ENCODE data around the gene MTHFR.

The MTHFR gene

DNA sequence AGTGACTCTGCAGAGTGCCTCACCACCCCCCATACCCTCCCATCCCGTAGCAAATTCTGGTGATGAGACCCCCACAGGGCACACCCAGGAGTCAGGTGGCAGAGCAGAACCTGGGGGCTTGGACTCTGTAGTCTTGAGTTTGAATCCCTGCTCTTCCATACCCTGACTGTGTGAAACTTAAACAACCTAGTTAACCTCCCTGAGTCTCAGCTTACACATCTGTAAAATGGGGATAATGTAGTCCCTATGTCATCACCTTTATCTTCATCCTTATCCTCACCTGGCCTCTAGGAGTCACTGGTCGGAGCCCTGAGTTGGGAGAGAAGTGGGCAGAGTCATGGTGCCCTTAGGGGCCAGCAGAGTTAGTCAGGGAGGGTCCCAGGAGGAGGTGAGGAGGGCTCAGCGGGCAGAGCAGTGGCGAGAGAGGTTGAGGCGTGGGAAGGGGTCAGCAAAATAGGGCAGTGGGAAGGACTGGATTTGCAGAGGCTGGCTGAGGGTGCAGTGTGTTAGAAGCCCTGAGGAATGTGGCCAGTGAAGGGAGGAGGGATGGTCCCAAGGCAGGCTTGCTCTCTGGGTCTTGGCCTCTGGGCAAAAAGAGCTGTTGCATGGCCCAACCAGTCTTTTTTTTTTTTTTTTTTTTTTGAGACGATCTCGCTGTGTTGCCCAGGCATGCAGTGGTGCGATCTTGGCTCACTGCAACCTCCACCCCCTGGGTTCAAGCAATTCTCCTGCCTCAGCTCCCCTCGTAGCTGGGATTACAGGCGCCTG is 25.2 kb downstream of the MTHFR start:
- no peak for DNase-seq

DNA sequence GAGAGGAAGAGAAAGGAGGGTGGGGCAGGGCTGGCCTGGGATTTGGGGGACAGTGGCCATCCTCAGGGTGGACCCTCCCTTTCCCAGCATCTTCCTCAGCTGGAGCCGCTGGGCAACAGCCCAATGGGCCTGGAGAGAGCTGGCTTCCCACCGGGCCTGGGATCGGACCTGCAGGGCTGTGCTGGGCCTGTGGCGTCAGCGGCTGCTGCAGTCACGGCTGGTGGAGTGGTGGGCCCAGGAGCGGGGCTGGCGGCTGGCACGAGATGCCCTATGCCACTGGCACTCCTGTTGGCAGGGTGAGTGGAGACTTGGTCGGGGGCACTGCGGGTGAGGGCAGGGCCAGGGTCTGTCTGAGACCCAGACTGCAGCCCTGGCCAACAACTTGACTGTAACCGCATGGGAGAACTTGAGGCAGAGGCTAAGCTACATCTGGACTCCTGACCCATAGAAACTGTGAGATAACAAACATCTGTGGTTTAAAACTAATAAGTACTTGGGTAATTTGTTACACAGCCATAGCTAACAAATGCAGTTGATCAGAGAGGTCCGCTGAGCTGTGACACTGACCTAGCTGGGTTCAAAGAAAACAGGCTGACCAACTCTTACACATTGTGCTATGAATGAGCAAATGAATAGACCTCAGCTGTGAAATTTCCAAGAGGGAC is 25.9 kb downstream of the MTHFR start:
- no peak for DNase-seq

DNA sequence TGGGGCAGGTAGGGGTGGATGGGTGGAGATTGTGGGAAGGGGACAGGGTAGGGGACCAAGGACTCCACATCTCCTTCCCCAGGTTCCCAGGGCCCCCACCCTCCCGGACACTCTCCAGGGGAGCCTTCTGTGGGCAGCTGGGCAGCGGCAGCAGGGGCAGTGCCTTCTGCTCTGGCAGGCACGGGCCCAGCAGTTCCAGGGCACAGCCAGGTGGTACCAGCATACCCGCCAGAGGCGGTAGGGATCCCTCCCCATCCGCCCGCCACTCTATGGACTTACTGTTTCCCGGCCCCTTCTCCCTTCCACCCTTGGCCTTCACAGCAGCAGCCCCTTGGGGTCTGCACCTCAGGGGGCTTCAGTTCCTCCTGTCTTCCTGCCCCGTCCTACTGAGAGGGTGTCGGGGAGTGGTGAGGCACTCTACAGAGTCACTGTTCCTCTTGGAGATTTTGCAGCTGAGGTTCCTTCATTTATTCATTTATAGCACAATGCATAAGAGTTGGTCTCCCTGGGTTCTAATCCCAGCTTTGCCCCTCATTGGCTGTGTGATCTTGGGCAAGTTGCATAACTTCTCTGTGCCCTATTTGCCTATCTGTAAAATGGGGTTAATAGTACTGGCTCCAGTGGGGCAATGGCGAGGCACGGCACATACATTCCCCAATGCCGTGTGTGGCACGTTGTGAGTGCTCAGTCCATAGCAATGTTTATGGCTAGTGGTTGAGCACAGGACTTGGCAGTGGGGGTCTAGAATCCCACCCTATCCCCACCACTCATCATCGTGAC is 26.7 kb downstream of the MTHFR start:
- no peak for DNase-seq

DNA sequence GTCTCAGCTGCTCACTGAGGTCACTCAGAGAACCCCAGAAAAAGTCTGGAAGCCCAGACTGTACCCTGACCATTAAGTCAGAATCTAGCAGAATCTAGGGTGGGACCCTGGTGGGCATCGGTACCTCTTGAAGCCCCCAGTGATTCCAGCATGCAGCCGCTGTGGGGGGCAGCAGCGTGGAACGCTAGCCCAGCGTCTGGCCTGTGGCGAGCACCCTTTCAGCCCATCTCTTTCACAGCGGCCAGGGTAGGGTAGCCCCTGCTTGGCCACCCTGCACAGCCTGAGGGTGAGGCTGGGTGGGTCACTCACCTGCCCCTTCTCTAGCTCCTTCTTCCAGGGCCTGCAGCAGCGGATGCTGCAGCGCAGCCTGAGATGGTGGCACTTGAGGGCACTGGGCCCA is 27.4 kb downstream of the MTHFR start:
- DNase-seq, result no peak

DNA sequence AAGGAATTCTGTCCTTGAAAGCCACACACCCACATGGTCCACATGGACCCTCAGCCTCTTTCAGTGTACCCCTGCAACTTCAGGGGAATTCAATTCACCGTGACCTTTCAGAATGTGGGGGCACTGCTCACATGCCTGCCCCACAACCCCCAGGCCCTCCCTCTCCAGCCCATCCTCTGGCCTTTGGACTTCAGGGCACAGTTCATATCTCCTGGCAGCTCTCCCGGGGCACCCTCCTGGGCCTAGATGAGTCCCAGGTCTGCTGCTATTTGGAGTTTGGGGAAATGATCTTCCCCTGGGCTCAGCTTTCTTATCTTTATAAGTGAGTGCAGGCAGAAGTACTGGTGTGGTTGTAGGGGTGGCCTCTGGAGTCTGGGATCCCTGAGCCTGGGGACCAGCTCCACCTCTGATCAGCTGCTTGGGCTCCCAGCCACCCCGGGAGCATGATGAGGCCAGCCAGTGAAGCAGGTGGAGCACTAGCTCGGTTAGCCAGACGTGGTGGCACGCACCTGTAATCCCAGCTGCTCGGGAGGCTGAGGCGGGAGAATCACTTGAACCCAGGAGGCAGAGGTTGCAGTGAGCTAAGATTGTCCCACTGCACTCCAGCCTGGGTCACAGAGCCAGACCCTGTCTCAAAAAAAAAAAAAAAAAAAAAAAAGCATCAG is 28.0 kb downstream of the MTHFR start:
- no peak for DNase-seq

DNA sequence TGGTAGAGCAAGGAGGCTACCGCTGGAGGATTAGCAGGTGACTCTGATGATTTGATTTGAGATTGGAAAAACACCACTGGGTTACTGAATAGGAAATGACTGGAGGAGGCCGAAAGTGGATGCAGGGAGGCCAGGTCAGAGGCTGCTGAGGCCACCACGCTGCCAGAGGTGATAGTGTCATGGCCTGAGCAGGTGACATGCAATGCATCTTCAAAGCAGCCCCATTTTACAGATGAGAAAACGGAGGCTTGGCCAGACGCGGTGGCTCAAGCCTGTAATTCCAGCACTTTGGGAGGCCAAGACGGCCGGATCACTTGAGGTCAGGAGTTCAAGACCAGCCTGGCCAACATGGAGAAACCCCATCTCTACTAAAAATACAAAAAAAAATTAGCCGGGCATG is 31.0 kb downstream of the MTHFR start:
- DNase-seq, result no peak

DNA sequence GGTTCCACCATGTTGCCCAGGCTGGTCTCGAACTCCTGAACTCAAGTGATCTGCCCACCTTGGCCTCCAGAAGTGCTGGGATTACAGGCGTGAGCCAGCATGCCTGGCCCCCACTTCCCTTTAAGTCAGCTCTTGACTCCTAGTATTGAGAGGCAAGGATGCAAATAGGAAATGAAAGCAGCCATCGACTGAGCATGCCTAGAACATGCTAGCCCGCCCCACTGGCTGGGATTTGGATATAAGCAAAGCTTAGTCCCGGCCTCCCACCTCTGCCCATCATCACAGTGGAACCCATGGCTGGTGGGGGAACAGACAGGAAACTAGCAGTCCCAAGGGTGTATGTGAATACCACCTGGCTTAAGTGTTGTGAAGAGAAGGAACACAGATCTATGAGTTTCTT is 33.3 kb downstream of the MTHFR start:
- no peak for DNase-seq

DNA sequence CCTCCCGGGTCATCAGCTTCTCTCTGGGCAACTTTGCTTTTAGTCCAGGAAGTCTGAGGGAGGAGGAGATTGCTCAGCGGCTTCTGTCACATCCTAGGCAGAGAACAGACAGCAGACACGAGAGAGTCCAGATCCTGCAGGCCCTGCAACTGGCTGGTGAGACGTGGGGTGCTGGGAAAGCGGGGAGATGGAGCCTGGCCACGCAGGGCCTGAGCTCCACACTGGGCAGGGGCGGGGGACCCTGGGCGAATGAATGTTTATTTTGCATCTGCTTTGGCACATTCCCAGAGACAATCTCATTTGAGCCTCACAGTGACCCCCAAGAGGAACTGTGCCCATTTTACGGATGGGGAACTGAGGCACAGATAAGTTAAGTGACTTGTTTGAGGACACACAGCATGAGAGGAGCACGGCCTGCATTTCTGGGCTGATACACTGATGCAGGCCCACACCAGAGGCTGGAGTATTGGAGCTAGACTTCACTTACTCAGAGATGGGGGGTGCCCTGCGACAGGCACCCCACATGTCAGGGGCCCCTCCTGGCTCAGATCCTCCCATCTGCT is 34.2 kb downstream of the MTHFR start:
- DNase-seq, result no peak

DNA sequence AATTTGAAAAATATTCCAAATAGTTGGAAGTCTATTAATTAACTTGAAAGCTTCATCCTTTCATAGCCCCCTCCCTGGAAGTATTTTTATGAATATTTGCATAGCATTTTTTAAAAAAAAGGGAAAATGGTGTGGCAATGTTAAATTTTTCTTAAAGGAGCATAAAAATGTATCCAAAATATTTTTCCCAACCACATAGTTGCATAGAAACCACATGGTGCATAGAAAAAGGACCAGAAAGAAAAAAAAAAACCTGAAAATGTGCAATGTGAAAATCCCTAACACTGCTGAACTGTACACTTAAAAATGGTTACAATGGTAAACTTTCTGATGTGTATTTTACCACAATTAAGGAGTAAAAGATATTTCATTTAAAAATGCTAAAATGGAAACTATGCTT is 35.8 kb downstream of the MTHFR start:
- no peak for DNase-seq

DNA sequence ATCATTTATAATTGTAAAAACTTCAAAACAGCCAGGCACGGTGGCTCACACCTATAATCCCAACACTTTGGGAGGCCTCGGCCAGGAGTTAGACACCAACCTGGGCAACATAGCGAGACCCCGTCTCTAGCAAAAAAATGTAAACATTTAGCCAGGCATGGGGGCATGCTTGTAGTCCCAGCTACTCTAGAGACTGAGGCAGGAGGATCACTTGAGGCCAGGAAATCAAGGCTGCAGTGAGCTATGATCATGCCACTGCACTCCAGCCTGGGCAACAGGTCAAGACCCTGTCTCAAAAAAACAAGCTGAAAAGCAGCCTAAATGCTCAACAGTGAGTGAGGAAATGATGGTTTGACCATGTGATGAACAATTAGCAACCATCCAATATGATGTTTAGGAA is 36.5 kb downstream of the MTHFR start:
- no peak for DNase-seq

DNA sequence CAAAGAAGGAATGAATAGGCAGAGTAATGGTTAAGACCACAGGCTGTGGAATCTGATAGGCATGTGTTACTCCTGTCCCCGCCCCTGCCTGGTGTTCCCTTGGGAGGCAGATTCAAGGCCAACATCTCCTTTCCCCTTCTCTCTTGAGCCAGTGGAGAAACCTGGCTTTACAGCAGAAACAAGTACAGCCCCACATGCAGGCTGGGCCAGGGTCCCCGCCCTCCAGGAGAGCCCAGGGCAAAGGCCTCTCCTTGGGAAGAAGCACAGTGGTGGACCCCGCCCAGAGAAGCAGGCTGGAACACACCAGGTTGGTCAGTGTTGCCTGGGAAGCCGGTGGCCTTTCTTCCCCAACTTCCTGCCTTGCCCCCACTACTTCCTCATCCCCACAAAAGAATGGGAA is 36.9 kb downstream of the MTHFR start:
- no peak for DNase-seq

DNA sequence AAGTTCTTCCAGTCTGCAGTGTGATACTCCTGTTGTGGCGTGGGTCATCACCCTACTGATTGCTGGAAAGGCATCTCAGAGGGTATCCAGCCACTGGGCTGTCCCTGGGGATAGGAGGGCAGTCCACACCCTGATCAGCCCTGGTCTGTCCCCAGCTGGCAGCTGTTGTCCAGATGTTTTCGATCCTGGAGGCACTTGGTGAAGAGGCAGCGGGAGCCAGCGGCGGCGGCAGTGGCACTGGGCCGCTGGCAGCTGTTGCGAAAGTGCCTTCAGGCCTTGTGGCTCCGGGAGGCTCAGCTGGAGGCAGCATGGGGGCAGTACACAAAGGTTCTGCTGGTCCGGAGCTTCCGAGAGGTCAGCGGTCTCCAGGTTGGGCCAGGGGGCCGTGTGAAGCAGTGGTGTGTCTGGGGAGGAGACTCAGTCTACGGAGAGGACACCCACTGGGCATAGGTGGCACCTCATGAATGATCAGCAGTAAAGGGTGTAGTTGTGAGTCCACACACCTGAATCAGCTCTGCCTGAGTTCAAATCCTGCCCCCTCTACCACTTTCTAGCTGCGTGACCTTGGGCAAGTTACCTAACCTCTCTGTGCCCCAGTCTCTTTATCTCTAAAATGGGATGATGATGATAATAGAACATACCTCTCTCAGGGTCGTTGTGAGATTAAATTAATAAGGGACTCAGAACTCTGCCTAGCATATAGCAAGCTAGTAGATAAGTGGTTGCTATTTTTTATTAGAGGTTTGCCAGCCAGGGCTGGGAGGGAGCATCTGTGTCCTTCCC is 37.7 kb downstream of the MTHFR start:
- no peak for DNase-seq

DNA sequence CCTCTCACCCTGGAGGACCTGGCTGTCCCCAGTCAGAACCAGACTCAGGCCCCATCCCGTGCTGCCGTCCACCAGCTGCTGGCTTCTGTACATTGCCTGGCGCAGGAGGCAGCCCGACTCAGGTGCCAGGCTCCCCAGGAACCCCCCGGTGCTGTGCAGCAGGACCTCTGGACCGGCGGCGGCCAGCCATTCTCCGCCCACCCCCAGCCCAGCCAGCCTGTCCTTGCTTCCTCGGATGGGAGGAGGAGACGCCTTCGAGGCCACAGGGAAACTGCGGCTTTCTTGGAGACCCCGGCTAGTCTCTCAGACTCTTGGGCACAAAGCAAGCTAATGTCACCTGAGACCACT is 39.4 kb downstream of the MTHFR start:
- DNase-seq, result no peak

DNA sequence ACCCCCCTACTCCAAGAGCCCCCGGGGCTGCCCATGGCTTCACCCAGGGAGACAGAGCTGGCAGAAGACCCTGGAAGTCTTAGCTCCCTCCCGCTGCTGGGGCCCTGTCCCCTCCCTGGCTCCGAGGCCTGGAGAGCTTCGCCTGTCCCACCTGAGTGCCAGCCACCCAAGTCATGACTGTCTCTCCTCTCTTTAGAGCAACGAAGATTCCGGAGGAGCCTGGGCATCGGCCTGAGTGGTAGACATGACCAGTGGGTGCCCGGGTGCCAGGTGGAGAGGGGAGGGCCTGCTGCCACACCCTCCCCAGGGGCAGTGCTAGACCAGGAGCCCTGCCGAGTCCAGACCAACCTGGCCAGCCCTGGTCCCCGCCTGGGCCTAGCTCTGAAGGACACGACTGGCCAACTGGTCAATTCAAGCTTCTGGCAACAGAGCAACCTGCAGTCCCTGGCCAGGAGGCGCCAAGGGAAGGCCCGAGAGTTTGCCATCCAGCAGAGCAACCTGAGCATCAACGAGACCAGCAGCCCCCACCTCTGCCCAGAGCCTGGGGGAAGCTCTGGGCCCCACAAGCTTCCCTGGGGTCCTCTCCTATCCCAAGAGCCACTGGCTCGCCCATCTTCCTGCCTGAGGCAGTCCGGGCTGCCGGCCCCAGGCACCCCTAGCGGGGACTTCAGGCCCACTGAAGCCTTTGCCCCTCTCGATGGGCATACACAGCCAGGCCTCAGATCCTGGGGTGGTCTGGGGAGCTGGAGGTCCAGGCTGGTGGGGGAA is 39.9 kb downstream of the MTHFR start:
- DNase-seq, result no peak

DNA sequence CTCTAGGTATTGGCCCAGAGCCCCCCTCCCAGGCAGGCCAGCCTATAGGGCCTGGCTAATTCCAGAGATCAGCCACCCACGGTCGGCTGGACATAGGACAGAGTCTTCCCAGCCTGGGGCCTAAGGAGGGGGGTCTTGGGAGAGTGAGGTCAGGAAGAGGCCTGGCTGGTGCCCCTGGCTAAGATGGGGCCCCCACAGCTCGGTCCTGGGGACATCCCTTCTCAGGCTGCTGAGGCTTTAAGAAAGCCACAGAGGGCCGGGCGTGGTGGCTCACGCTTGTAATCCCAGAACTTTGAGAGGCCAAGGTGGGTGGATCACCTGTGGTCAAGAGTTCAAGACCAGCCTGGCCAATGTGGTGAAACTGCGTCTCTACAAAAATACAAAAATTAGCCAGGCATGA is 41.2 kb downstream of the MTHFR start:
- no peak for DNase-seq

DNA sequence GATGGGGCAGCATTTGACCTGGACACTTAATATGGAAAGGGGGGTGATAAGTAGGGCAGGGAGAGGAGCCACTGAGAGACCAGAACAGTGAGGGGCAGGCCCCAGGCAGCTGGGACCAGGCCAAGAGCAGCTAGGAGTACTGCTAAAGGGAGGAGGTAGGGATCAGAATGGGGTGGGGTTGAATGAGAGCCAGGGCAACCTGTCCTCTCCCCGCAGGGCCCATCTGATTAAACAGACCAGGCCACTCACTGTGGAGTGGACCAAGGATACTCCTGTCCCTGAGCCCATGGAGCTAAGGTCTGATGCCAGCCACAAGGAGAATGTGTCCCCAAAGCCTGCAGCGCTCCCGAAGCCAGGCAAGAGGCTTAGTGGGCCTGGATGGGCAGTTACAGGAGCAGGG is 41.6 kb downstream of the MTHFR start:
- no peak for DNase-seq

DNA sequence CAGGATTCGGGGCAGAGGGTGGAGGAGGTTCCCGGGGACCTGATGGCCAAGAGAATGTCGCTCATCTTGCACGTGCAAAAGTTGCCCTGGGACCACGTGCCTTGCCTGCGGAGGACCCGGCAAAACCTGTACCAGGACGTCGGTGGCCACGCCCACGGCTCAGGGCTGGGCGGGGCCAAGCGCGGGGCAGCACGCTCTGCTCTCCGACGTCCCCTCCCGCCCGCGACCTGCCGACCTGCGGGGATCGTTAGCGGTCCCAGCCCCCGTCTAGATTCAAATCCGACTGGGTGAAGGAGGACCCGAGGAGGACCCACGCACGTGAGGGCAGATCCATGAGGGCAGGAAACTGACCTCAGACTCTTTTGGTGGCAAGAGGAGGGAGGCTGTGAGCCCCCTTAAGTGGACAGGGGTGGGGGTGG is 43.8 kb downstream of the MTHFR start, which contains the start of gene C1orf167:
C1orf167 (plus strand) TSS at position 206 of the 419 bp plus-strand sequence. CDS start 2,208 bp downstream, outside the sequence.
- DNase-seq, result no peak

DNA sequence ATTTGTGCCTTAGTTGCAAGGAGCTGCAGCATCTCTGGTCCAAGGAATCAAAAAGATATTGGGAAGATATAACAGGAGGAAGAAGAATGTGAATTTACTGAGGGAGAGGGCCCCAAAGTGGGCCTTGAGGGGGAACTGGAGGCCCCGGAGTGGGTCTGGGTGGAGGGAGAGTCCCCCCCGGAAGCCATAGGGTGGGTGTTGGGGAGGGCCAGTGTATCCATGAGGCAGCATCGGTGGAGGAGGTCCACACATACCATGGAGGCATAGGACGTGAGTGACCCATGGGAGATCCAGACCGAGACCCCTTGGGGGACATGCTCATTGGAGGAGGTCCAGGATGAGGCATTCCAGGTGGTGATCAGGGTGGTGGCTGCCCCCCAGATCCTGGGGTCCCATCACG is 44.5 kb downstream of the MTHFR start:
- no peak for DNase-seq

DNA sequence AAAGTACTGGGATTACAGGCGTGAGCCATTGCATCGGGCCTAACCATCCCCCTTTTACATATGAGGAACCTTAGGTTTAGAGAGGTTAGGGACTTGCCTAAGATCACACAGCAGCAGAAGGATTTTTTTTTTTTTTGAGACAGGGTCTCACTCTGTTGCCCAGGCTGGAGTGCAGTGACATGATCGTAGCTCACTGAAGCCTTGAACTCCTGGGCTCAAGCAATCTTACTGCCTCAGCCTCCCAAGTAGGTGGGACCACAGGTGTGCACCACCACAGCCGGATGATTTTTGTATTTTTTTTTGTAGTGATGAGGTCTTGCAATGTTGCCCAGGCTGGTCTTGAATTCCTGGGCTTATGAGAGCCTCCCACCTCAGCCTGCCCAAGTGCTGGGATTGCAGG is 46.0 kb downstream of the MTHFR start:
- no peak for DNase-seq

DNA sequence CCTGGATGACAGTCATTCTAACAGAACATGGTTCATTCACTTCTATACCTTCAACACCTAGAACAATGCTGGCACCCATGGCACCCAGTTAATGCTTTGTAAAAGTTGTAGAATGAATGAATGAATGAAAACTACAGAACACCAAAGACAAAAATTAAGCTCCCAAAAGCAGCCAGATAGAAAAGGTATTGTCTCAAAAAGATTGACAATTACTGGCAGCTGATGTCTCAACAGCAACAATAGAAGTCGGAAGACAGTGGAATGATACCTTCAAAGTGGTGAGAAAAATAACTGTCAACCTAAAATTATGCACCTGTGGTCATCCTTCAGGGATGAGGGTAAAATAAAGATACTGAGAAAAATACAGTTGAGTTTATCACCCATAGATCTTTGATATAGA is 48.7 kb downstream of the MTHFR start:
- DNase-seq, result no peak

DNA sequence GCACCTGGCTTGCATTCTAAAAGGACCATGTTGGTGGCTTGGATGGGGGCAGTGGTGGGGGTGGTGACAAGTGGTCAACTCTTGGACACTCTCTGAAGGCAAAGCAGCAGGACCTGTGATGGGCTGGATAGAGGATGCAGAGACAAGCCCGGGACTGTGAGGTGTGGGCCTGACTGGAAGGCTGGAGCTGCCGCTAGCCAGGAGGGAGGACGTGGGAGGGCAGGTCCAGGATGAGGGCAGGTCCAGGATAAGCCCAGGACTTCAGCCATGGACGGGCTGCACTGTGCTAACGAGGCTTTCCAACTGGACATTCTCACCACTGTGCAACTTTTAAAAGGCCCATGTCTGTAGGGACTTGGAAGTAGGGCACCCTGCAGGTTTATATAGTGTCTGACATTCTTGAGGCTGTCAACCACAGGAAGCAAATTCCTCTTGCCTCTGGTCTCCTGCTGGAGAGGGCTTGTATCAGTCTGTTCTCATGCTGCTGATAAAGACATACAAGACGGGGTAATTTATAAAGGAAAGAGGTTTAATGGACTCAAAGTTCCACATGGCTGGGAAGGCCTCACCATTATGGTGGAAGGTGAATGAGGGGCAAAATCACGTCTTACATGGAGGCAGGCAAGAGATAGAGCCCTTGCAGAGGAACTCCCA is 52.1 kb downstream of the MTHFR start:
- no peak for DNase-seq
